VCaP (cell line): ENCODE results near the gene NLRP8.

ENCODE experiments used
- H3K27ac ChIP-seq: fragments of 450-650 bp; 2 replicates; pipeline ENCODE4 v1.5.1; 2017
- TF ChIP-seq, protein P1 (sequence below): fragments of 450-650 bp; conservative IDR thresholded peaks from 2 replicates; pipeline ENCODE4 v1.5.1; 2017; ENCODE audit warnings: mild to moderate bottlenecking, moderate library complexity

Gene NLRP8

DNA sequence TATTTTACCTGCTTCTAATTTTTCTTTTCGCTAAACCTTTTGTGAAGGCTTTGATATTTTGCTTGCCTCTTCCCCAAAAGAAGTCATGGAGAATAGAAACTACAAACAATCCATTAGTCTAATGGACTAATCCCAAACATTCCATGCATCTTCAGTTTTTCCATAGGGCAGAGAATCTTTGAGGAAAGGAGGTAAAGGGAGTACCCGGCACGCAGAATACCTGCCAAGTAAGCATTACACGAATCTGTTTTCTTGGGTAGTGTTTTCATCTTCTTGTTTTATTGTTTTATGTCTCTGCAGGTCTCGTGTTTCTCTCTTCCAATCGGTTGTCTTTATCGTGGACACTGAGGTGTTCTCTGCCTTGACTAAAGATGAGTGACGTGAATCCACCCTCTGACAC is at the start of gene NLRP8:
NLRP8 (plus strand) TSS at position 301 of the 400 bp plus-strand sequence.
- TF ChIP-seq, protein P1, sequence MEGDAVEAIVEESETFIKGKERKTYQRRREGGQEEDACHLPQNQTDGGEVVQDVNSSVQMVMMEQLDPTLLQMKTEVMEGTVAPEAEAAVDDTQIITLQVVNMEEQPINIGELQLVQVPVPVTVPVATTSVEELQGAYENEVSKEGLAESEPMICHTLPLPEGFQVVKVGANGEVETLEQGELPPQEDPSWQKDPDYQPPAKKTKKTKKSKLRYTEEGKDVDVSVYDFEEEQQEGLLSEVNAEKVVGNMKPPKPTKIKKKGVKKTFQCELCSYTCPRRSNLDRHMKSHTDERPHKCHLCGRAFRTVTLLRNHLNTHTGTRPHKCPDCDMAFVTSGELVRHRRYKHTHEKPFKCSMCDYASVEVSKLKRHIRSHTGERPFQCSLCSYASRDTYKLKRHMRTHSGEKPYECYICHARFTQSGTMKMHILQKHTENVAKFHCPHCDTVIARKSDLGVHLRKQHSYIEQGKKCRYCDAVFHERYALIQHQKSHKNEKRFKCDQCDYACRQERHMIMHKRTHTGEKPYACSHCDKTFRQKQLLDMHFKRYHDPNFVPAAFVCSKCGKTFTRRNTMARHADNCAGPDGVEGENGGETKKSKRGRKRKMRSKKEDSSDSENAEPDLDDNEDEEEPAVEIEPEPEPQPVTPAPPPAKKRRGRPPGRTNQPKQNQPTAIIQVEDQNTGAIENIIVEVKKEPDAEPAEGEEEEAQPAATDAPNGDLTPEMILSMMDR: no peak
- no peak within 1 kb of the TSS for H3K27ac ChIP-seq

DNA sequence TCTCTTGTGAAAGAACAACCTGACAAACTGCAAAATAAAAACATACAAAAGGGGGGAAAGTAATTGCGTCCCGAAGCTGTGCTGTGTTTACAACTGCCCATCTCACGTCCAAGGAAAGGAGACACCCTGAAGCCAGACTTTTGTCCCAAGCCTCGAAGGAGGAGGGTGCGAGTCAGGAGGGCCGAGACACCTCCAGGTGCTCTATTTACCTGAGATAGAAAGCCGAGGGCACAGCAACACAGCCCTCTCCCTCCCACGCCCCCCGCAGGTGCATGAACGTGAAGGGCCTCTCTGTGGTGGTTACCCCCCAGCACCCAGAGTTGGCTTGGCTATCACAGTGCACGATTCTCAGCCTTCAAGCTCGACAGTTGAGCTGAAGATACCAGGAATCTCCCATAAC is 48.7 kb upstream of the NLRP8 start:
- H3K27ac ChIP-seq: no peak overlapping the region
- TF ChIP-seq, protein P1: no peak

DNA sequence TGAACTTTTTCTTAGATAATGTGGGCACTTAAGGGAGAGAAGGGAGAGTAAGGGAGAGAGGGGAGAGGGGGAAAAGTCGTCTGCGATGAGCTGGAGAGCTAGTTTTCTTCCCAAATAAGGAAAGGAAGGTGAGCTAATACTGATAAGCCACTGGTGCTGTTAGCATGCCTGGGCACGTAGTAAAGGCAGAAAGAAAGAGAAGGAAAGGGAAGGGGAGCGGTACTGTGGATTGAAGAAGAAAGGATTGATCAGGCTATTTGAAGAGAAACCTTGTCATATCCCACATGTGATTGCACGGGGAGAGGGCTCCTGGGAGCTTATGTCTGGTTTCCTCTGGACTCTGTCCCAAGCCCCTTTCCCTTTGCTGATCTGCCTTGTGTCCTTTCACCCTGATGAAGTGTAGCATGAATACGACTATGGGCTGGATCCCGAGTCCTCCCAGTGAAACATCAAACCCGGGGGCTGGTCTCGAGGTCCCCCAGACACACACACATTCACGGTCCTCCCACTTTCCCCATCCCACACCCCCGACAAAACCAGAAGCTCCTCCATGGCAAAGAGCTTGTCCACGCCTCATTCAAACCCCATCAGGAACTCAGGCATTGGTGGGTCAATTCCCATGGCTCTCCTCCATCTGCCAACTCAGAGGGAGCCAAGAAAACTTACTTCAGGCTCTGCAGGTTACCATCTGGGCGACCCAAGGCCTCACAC is 46.1 kb upstream of the NLRP8 start:
- H3K27ac ChIP-seq: no peak overlapping the region
- TF ChIP-seq, protein P1: no peak

DNA sequence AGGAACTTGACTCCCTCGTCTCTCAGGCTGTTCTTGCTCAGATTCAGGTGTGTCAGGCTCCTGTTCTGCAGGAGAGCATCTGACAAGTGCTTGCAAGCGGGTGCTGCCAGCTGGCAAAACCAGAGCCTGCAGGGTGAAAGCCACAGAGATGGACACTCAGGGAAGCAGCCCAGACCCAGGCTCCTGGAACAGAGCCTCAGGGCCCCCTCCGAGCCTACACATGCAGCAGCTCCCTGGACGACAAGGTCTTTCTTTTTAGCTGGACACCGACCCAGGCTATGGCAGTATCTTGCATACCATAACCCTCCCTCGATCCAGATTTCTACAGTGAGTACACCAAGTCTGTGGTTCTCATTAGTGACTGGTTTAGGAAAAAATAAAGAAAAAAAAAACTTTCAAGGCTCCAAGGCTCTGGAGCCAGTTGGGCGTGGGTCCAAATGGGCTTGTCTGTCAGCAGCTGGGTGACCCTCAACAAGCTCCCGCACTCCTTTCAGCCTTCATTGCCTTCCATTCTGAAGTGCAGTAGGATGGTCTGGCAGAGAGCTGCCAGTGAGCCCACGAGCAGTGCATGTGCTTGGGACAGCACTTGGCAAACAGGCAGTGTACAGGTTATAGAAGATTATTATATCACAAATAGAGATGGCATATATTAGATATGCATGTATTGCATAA is 45.4 kb upstream of the NLRP8 start:
- TF ChIP-seq, protein P1: no peak
- no peak overlapping the region for H3K27ac ChIP-seq

DNA sequence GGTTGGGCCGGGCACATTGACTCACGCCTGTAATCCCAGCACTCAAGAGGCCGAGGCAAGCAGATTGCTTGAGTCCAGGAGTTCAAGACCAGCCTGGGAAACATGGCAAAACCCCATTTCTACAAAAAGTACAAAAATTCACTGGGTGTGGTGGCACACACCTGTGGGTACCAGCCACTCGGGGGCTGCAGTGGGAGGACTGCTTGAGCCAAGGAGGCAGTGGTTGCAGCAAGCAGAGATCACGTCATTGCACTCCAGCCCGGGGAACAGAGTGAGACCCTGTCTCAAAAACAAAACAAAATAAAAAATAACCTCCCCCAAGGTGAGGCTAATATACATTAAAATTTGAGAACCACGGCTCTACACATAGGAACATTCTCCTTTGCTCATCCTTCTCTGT is 40.3 kb upstream of the NLRP8 start:
- TF ChIP-seq, protein P1: no peak
- H3K27ac ChIP-seq: no peak overlapping the region

DNA sequence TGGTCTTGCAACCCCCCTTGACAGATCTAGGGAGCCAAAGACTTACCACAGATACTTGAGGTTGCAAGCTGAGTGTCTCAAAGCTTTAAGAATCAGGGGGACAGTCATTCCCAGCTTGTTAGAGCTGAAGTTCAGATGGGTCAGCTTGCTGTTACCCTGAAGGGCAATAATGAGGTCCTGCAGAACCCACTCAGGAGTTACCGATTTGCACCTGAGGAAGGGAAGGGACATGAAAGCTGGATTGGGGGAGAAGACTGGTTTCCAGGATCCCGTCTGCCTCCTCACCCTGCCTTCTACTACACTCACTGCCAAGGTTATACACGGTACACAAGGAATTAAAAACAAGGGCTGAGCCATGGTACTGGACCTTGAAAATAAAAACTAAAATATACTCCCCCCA is 39.9 kb upstream of the NLRP8 start:
- H3K27ac ChIP-seq: no peak overlapping the region
- TF ChIP-seq, protein P1: no peak

DNA sequence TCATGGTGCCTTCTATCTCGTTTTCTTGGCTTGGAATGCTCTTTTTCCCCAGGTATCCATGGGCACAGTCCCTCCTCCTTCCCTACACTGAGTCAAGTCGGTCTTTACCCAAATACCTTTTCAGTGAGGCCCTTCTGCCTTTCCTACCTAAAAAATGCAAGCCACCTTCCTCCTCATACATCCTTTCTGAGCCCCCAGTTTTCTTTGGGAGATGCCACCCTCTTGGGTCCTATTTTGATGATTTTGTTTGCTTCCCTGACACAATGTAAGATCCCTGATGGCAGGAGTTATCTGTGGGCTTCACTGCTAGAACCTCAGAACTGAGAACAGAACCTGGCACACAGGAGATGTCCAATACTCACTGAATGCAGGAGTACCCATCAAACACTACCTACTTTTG is 37.8 kb upstream of the NLRP8 start:
- H3K27ac ChIP-seq: no peak overlapping the region
- TF ChIP-seq, protein P1: no peak
